ENCODE results near the gene GSX1.

GRCh38 chr13:27839809-27840467 is 47.7 kb downstream of the GSX1 start:
- TF ChIP-seq CTCF (IDR thresholded peaks at IDR 0.05 in 4 of 5, conservative IDR thresholded peaks at IDR 0.05 in 1 of 5) (no peak), POLR2A (IDR thresholded peaks at IDR 0.05) (no peak)

All from gastrocnemius medialis (tissue), 4 donors.